Measurements from ENCODE around the gene SLC15A3. TPM values are rescaled to one million over a fixed set of nuclear protein-coding genes. Genes with fewer than 3 reads are reported as not detected.

SLC15A3 gene
- total RNA-seq = 4.0 and 18.0 TPM in 2 replicates

DNA sequence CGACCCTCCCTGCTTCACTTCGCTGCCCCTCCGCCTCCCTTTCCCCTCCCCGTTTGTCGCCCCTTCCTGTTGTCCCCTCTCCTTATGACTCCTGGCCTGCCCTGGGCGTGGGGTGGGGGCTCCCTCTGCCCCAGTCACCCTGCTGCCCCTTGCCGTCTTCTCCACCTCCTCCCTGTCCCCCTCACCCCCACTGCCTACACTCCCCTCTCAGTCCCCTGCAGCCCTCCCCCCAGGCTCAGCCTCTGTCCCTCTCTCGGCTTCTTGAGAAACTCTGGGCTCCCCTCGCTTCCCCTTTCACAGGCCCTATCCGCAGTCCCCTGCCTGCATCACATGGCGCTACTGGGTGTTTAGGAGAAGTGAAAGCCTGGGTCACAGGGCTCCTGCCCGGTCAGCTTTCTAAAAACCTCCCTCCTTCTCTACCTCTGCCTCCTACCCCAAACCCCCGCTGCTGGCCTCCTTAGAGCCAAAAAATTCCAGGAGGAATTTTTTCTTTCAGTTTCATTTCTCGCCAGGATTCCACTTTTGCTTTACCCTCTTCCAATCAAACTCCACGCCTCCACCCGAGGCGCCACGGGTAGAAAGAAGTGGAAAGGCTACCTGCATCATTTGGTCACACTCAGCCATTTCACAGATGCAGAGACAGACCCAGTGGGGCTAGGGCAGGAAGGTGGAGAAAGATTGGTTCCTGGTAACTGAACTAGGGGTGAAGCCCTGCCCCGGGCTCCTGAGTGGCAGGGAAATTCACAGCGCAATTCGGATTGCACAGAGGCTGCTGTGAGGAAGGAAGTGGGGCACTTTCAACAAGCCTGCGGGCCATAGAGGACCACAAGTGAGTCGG lies at the start of gene SLC15A3:
TSS of gene SLC15A3 (minus strand) at position 273 of the 838 bp plus-strand sequence. CDS start 625 bp downstream, outside the sequence.

DNA sequence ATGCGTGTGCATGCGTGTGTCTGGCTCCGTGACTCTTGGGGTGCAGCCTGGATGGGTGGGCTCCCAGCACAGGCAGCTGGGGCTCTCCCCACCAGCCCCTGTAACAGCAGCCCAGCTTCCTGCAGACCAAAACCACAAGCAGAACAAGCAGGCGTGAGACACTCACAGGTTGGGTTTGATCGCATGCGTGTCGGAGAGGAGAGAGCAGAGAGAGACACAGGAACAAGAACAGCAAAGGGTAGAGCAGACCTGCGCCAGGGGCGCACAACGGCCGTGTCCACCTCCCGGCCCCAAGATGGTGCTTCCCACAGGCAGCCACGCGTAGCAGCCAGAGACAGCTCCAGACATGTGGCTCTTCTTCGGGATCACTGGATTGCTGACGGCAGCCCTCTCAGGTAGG lies 19.5 kb upstream of the SLC15A3 start, which contains the start of gene CD6:
TSS of gene CD6 (plus strand) at position 161 of the 400 bp plus-strand sequence. CDS start at position 347, 186 bp downstream.

DNA sequence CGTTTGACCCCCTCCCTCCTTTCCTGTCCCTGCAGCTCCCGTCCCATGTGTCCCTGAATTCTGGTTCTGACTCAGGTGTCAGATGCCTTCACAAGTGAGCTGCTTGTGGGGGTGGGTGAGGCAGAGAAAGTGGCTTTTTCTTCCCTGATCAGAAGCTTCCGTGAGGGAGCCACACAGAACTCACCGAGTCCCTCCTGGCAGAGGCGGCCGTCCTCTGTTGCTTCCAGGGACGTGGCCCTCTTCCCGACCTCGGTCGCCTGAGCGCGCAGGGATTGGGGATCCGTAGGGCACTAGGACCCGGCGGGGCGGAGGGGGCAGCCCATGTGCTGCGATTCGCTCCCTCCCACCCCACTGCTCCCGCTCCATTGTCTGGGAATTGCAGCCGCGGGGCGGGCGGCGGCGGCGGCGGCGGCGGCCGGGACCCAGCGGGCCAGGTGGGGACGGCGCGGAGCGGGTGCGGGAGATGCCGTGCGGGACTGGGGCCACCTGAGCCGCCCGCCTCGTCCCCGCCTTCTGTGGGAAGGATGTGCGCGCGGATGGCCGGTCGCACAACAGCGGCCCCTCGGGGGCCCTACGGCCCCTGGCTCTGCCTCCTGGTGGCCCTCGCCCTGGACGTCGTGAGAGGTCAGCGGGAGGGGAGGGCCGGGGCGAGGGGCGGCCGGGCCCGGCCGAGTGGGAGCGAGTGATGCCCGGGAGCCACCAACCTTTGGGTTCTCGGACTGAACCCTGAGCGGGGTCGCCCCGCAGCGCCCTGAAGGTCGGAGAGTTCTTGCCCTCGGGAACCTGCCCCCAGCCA lies 27.7 kb downstream of the SLC15A3 start, which contains the start of gene TMEM132A:
TSS of gene TMEM132A (plus strand) at position 351 of the 796 bp plus-strand sequence. CDS start at position 525, 174 bp downstream.

GRCh38 chr11:60913793-60914632 lies 38.0 kb downstream of the SLC15A3 start, which contains the start of gene TMEM109:
Gene TMEM109 (plus strand): TSS chr11:60914158. CDS start chr11:60919694, 5,536 bp downstream.

GRCh38 chr11:60906132-60906972 lies 45.6 kb downstream of the SLC15A3 start, which contains the start of gene PRPF19:
Gene PRPF19 (minus strand): TSS chr11:60906585. CDS start chr11:60906382, 203 bp downstream.

Other genes starting within 250 kb of the SLC15A3 start
- not detected in 2 replicates for gene MS4A18, start 227.5 kb downstream of the SLC15A3 start, total RNA-seq
- gene MS4A15, start 195.3 kb downstream of the SLC15A3 start, total RNA-seq = not detected in 2 replicates
- gene MS4A10, start 166.8 kb downstream of the SLC15A3 start, total RNA-seq = not detected in 2 replicates
- gene CCDC86, start 110.1 kb downstream of the SLC15A3 start, total RNA-seq = 9.9 and 24.3 TPM in 2 replicates
- gene PTGDR2, start 96.2 kb downstream of the SLC15A3 start, total RNA-seq = 0.19 and 2.3 TPM in 2 replicates
- 2.1 and 4.2 TPM in 2 replicates for gene ZP1, start 84.6 kb downstream of the SLC15A3 start, total RNA-seq
- gene PRPF19, start 45.6 kb downstream of the SLC15A3 start, total RNA-seq = 31.9 and 54.1 TPM in 2 replicates
- 21.4 and 34.1 TPM in 2 replicates for gene TMEM109, start 38.0 kb downstream of the SLC15A3 start, total RNA-seq
- gene TMEM132A, start 27.7 kb downstream of the SLC15A3 start, total RNA-seq = 9.0 and 34.4 TPM in 2 replicates
- not detected in 2 replicates for gene CD6, start 19.5 kb upstream of the SLC15A3 start, total RNA-seq
- gene CD5, start 150.3 kb upstream of the SLC15A3 start, total RNA-seq = not detected in 2 replicates
- gene VPS37C, start 209.2 kb upstream of the SLC15A3 start, total RNA-seq = 5.9 and 9.0 TPM in 2 replicates

Measured in regular cardiac myocyte (primary cell).